Liver (tissue), 9 donors: ENCODE data around the gene DOCK1. TPM values are rescaled to one million over a fixed set of nuclear protein-coding genes. Genes with fewer than 3 reads are reported as not detected.

Experiments used
- DNase-seq: peaks from one replicate; pipeline ENCODE4 v3.0.0-alpha.2; 2017; ENCODE audit warnings: low spot score
- H3K27ac ChIP-seq, 2 donors: one replicate each; pipeline ENCODE4 v1.7.0; 2013; ENCODE audit warnings: inconsistent platforms in 2 of 2, low read length in 2 of 2, control low read depth in 1 of 2, low read depth in 1 of 2, mild to moderate bottlenecking in 1 of 2
- H3K27me3 ChIP-seq, 4 donors: one replicate each; pipeline versions ENCODE4 v1.6.1 to v1.7.0; 2013; ENCODE audit warnings: low read length in 3 of 4, inconsistent platforms in 1 of 4, mild to moderate bottlenecking in 1 of 4, moderate library complexity in 1 of 4; ENCODE audit not compliant: control insufficient read depth in 4 of 4, insufficient read depth in 4 of 4
- H3K36me3 ChIP-seq, 4 donors: one replicate each; pipeline versions ENCODE4 v1.6.1 to v1.7.0; 2013; ENCODE audit warnings: low read length in 3 of 4, mild to moderate bottlenecking in 3 of 4, low read depth in 1 of 4, moderate library complexity in 1 of 4; ENCODE audit not compliant: control insufficient read depth in 4 of 4, insufficient read depth in 3 of 4
- H3K4me1 ChIP-seq, 4 donors: one replicate each; pipeline versions ENCODE4 v1.6.1 to v1.7.0; 2013; ENCODE audit warnings: low read length in 3 of 4, mild to moderate bottlenecking in 3 of 4, moderate library complexity in 1 of 4; ENCODE audit not compliant: control insufficient read depth in 4 of 4, insufficient read depth in 4 of 4
- H3K4me3 ChIP-seq, 3 donors: one replicate each; pipeline versions ENCODE4 v1.6.1 to v1.7.0; 2013; ENCODE audit warnings: low read length in 3 of 3, control low read depth in 1 of 3, low read depth in 1 of 3, mild to moderate bottlenecking in 1 of 3
- H3K9ac ChIP-seq, 2 donors: one replicate each; pipeline ENCODE4 v1.7.0; 2013; ENCODE audit warnings: low read length in 2 of 2, mild to moderate bottlenecking in 2 of 2, moderate library complexity in 2 of 2, control low read depth in 1 of 2, low read depth in 1 of 2
- H3K9me3 ChIP-seq, 4 donors: one replicate each; pipeline versions ENCODE4 v1.6.1 to v1.7.0; 2013; ENCODE audit warnings: low read length in 3 of 4; ENCODE audit not compliant: control insufficient read depth in 4 of 4
- CTCF ChIP-seq: fragments of 150-350 bp; IDR thresholded peaks from 2 replicates; pipeline ENCODE4 v1.5.1; 2017; ENCODE audit warnings: improper control_type of control experiment, low read depth, low read length; ENCODE audit not compliant: missing input control
- EGR1 ChIP-seq, 2 donors: IDR thresholded peaks; 2 replicates each; pipeline ENCODE4 v1.6.1; 2016 to 2018; ENCODE audit warnings: antibody characterized with exemption in 2 of 2, low read depth in 2 of 2
- FOXA1 ChIP-seq: IDR thresholded peaks from 2 replicates; pipeline ENCODE4 v1.6.1; 2016; ENCODE audit warnings: antibody characterized with exemption
- FOXA2 ChIP-seq: IDR thresholded peaks from 2 replicates; pipeline ENCODE4 v1.6.1; 2016; ENCODE audit warnings: antibody characterized with exemption
- GABPA ChIP-seq, 2 donors: IDR thresholded peaks in 1 of 2; conservative IDR thresholded peaks in 1 of 2; 2 replicates each; pipeline ENCODE4 v1.6.1; 2016; ENCODE audit warnings: antibody characterized with exemption in 2 of 2, mild to moderate bottlenecking in 1 of 2, moderate library complexity in 1 of 2
- HNF4A ChIP-seq, 2 donors: conservative IDR thresholded peaks; 2 replicates each; pipeline ENCODE4 v1.6.1; 2016; ENCODE audit warnings: antibody characterized with exemption in 2 of 2, mild to moderate bottlenecking in 2 of 2
- HNF4G ChIP-seq: IDR thresholded peaks from 2 replicates; pipeline ENCODE4 v1.6.1; 2016; ENCODE audit warnings: antibody characterized with exemption
- JUND ChIP-seq, 2 donors: IDR thresholded peaks; 2 replicates each; pipeline ENCODE4 v1.6.1; 2016; ENCODE audit warnings: antibody characterized with exemption in 2 of 2
- MAX ChIP-seq: IDR thresholded peaks from 2 replicates; pipeline ENCODE4 v1.6.1; 2016; ENCODE audit warnings: antibody characterized with exemption
- NR2F2 ChIP-seq: IDR thresholded peaks from 2 replicates; pipeline ENCODE4 v1.6.1; 2016; ENCODE audit warnings: antibody characterized with exemption
- RAD21 ChIP-seq, 2 donors: IDR thresholded peaks; 2 replicates each; pipeline ENCODE4 v1.6.1; 2016; ENCODE audit warnings: antibody characterized with exemption in 2 of 2, mild to moderate bottlenecking in 2 of 2
- REST ChIP-seq: IDR thresholded peaks from 2 replicates; pipeline ENCODE4 v1.6.1; 2016; ENCODE audit warnings: antibody characterized with exemption, mild to moderate bottlenecking
- SP1 ChIP-seq: IDR thresholded peaks from 2 replicates; pipeline ENCODE4 v1.6.1; 2018; ENCODE audit warnings: antibody characterized with exemption, mild to moderate bottlenecking
- TAF1 ChIP-seq: conservative IDR thresholded peaks from 2 replicates; pipeline ENCODE4 v1.6.1; 2016; ENCODE audit warnings: antibody characterized with exemption, mild to moderate bottlenecking
- YY1 ChIP-seq: IDR thresholded peaks from 2 replicates; pipeline ENCODE4 v1.6.1; 2016; ENCODE audit warnings: antibody characterized with exemption, mild to moderate bottlenecking
- WGBS: extraction: QIAGEN DNeasy Blood & Tissue Kit; methylation state at CpG from one replicate; pipeline ENCODE4 v1.1.7; 2013; 5-methylcytosine and 5-hydroxymethylcytosine counted together
- polyA plus RNA-seq, 2 donors: library from polyadenylated mRNA; stranded (reverse) in 1 of 2; unstranded in 1 of 2; fragments of 200-250 nt in 1 of 2; fragments of >200 nt in 1 of 2; fragmentation: Nextera tagmentation in 1 of 2; extraction: Ambion mirVana in 1 of 2; gene quantifications; one replicate each; pipeline versions ENCODE4 v1.2.1 to v1.2.3, GENCODE V29; 2013 to 2015
- total RNA-seq, 2 donors: library from RNA; depleted of rRNA; stranded (reverse); fragments of >200 nt; gene quantifications; one replicate each; pipeline ENCODE4 v1.2.3, GENCODE V29; 2014
- TF ChIP-seq, protein P1 (sequence below): IDR thresholded peaks from 2 replicates; pipeline ENCODE4 v1.6.1; 2016; ENCODE audit warnings: antibody characterized with exemption
- TF ChIP-seq, protein P2 (sequence below): IDR thresholded peaks from 2 replicates; pipeline ENCODE4 v1.6.1; 2016; ENCODE audit warnings: antibody characterized with exemption
- donor health status: healthy.
- donor health status: healthy.
- donor health status: healthy.
- donor health status: healthy.
- donor health status: healthy.

Gene DOCK1
- total and polyA plus RNA-seq, 4 donors, result 3.8 to 28.8 (median 9.1) TPM

DNA sequence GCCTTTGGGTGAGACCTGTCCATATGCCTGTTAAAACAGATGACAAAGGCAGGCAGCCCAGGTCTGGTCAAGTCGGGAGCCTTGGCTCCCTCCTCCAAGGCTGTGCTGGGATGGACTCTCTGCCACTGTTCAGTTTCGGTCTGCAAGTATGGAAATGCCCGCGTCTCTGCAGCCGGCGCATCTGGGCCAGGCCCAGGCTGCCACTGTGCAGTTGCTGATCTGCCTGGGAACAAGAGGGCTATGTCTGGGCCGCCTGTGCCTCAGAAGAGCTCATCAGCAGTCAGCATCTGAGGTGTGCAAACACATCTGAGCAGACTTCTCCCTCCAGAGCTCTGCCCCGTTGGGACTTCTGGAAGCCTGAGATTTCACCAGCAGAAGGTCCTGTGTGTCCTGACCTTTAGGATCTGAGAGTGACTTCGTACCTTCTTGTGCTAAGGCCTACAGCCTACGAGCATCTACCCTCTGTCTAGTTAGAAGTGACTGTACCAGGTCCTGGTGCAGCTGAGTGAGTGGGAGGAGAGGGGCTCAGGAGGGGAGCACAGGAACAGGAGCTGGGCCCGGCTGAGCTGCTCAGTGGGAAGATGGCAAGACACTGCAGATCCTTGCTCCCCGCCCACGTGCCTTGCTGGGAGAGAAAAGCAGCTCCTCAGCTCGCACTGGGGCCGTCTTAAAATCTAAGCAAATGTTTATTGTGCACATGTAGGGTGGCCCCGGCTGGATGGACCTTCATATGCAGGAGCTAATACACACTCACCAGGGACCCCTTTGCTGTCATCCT, 50.9 kb downstream of the DOCK1 start:
- Histone ChIP-seq H3K4me1 (no peaks in the 10 kb centered on the region), H3K9ac (no peak overlapping the region), H3K27me3 (no peaks in the 10 kb centered on the region), H3K4me3 (no peak overlapping the region), H3K36me3 (no peaks in the 10 kb centered on the region), H3K9me3 (no peaks in the 10 kb centered on the region), H3K27ac (no peak overlapping the region)
- no peak for DNase-seq
- 88% methylated on average over 16 of the region's 16 CpGs for WGBS
- TF ChIP-seq, protein P1, sequence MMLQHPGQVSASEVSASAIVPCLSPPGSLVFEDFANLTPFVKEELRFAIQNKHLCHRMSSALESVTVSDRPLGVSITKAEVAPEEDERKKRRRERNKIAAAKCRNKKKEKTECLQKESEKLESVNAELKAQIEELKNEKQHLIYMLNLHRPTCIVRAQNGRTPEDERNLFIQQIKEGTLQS, result no peak
- TF ChIP-seq FOXA2 (no peak), HNF4G (no peak), HNF4A (conservative IDR thresholded peaks at IDR 0.05) (no peak), NR2F2 (no peak), SP1 (no peak), REST (no peak), CTCF (no peak), TAF1 (no peak), YY1 (no peak), EGR1 (IDR thresholded peaks at IDR 0.05; ENCODE audit: low read depth in 2 of 2) (no peak), GABPA (IDR thresholded peaks at IDR 0.05 in 1 of 2, conservative IDR thresholded peaks at IDR 0.05 in 1 of 2) (no peak), FOXA1 (no peak), JUND (IDR thresholded peaks at IDR 0.05) (no peak), RAD21 (IDR thresholded peaks at IDR 0.05) (no peak)
- TF ChIP-seq, protein P2, sequence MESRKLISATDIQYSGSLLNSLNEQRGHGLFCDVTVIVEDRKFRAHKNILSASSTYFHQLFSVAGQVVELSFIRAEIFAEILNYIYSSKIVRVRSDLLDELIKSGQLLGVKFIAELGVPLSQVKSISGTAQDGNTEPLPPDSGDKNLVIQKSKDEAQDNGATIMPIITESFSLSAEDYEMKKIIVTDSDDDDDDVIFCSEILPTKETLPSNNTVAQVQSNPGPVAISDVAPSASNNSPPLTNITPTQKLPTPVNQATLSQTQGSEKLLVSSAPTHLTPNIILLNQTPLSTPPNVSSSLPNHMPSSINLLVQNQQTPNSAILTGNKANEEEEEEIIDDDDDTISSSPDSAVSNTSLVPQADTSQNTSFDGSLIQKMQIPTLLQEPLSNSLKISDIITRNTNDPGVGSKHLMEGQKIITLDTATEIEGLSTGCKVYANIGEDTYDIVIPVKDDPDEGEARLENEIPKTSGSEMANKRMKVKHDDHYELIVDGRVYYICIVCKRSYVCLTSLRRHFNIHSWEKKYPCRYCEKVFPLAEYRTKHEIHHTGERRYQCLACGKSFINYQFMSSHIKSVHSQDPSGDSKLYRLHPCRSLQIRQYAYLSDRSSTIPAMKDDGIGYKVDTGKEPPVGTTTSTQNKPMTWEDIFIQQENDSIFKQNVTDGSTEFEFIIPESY, result no peak

GRCh38 chr10:126956712-126957108, 51.5 kb downstream of the DOCK1 start:
- no peak overlapping the region for H3K27ac ChIP-seq
- H3K4me3 ChIP-seq, result no peak overlapping the region
- WGBS, result 89% methylated on average over 4 of the region's 4 CpGs
- H3K9ac ChIP-seq, result no peak overlapping the region
- no peaks in the 10 kb centered on the region for H3K36me3 ChIP-seq
- H3K9me3 ChIP-seq, result no peaks in the 10 kb centered on the region
- no peaks in the 10 kb centered on the region for H3K27me3 ChIP-seq
- DNase-seq, result no peak
- no peak for TF ChIP-seq RAD21 (IDR thresholded peaks at IDR 0.05)
- no peak for TF ChIP-seq REST
- TF ChIP-seq CTCF, result no peak
- TF ChIP-seq MAX, result no peak
- no peak for TF ChIP-seq NR2F2
- no peaks in the 10 kb centered on the region for H3K4me1 ChIP-seq
